Tibial nerve (tissue), 3 donors: ENCODE results near the gene BRME1.

Experiments
- CTCF ChIP-seq, 5 experiments: fragments of 200-600 bp in 3 of 5; fragments of 450-650 bp in 2 of 5; sonication (generic) in 3 of 5; IDR thresholded peaks; one replicate each; pipeline ENCODE4 v1.5.1; 2016 to 2019; ENCODE audit warnings: antibody characterized with exemption in 5 of 5, mild to moderate bottlenecking in 3 of 5, moderate library complexity in 2 of 5
- POLR2A ChIP-seq, 2 donors: fragments of 450-650 bp; IDR thresholded peaks; one replicate each; pipeline ENCODE4 v1.6.1; 2017; ENCODE audit warnings: antibody characterized with exemption in 2 of 2, mild to moderate bottlenecking in 2 of 2, moderate library complexity in 2 of 2

GRCh38 chr19:13951043-13951442, 45.1 kb upstream of the BRME1 start:
- no peak for TF ChIP-seq CTCF (IDR thresholded peaks at IDR 0.05)
- no peak for TF ChIP-seq POLR2A (IDR thresholded peaks at IDR 0.05)
